HG03064 (cell line): ENCODE results near the gene PXDC1.

Experiments used
- ATAC-seq: cut with Tn5 transposase; IDR thresholded peaks from one replicate; pipeline ENCODE4 v1.9.1; 2021; ENCODE audit warnings: low read depth; ENCODE audit not compliant: unreplicated experiment

The PXDC1 gene

GRCh38 chr6:3719462-3720308 lies 31.8 kb downstream of the PXDC1 start:
- ATAC-seq, result no peak

GRCh38 chr6:3718407-3718806 lies 33.1 kb downstream of the PXDC1 start:
- no peak for ATAC-seq

DNA sequence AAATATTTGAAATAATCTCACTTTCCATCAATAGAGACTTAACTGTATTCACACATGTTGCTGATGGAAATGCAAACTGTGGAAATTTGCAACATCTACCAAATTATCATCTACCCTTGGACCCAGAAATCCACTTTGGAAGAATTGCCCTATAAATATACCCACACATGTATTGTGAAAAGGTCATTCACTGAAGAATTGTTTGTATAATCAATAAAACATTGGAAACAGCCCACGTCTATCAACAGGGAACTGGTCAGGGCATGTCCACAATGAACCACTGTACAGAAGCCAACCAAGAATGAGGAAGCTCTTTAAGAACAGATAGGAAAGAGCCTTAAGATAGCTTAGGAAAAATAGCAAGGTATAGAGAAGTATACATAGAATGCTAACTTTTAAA lies 36.2 kb downstream of the PXDC1 start:
- no peak for ATAC-seq

GRCh38 chr6:3714768-3715167 lies 36.7 kb downstream of the PXDC1 start:
- no peak for ATAC-seq

- no peak for ATAC-seq
Observed at GRCh38 chr6:3714111-3714510, 37.4 kb downstream of the PXDC1 start.

DNA sequence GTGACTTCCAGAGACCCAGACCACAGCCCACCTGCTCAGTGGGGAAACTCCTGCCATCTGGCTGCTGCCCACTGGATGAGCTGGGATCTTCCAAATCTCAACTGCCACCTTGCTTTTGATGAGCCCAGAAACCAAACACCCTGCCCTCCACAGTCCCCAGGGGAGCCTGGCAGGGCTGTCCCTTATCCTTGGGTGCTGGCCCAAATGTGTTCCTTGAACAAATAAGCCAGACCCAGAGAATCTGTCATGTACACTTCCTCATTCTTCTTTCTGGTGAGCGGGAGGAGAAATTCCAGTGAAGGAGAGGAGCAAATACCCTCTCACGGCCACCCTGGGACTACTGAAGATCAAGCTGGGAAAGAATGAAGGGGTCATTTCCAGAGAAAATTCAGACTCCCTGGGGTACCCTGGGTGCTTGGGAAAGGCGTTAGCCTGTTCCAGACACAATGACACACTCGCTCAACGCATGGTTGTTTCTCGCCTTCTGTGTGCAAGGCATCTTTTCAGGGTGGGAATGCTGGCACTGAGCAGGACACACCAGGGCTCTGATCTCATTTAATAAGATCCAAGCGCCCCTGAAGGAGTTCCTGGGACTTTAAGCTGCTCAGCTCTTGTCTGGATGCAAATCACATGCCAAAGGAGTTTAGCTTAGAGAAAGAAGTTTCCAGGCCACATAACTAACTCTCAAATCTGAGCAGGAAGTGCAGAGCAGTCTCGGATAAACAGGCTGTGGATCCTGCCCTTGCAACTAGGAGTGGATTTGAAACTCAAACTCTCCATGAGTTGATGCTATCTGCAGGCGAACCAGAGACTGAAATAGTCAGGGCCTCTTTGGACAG lies 38.5 kb downstream of the PXDC1 start:
- ATAC-seq, result no peak

DNA sequence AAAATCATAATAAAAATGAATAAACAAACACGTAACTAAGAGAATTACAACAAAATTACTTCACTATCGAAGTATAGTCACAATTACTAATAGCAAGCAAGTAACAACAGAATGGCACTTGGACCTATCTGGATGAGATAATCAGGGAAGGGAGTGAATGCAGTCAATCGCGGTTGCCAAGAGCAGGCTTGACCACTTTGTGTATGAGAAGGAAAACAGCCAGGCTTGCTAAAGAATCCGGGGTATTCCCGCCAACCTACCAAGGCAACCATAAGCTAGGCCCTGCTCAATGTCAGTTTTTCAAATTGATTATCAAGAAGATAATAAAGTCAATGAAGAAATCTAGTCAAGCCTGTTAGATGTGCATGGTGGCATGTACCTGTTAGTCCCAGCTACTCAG lies 39.7 kb downstream of the PXDC1 start:
- ATAC-seq, result no peak

GRCh38 chr6:3710403-3710802 lies 41.1 kb downstream of the PXDC1 start:
- ATAC-seq, result no peak

- ATAC-seq, result no peak
Observed at GRCh38 chr6:3708540-3708939, 43.0 kb downstream of the PXDC1 start.

GRCh38 chr6:3707751-3708412 lies 43.6 kb downstream of the PXDC1 start:
- no peak for ATAC-seq

DNA sequence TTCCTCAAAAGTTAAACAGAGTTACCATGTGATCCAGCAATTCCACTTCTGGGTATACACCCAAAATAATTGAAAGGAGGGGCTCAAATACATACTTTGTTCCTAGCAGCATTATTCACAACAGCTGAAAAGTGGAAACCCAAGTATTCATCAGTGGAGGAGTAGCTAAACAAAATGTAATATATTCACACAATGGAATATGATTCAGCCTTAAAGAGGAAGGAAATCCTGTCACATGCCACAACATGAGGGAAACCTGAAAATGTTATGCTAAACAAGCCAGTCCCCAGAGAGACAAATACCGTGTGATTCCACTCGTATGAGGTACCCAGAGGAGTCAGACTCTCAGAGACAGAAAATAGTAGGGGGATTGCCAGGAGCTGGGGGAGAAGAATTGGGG lies 44.5 kb downstream of the PXDC1 start:
- no peak for ATAC-seq

DNA sequence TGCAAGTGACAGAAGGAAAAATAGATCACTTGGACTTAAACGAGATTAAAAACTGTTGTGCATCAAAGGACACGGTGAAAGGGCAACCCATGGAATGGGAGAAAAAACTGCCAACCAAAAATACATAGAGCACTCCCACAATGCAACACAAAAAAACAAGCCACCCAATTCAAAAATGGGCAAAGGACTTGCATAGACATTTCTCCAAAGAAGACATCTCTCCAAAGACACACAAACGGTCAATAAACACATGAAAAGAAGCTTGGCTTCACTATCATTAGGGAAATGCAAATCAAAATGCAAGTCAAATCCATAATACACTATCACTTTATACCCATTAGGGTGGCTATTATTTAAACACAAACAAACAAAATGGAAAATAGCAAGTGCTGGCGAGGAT lies 45.0 kb downstream of the PXDC1 start:
- ATAC-seq, result no peak

DNA sequence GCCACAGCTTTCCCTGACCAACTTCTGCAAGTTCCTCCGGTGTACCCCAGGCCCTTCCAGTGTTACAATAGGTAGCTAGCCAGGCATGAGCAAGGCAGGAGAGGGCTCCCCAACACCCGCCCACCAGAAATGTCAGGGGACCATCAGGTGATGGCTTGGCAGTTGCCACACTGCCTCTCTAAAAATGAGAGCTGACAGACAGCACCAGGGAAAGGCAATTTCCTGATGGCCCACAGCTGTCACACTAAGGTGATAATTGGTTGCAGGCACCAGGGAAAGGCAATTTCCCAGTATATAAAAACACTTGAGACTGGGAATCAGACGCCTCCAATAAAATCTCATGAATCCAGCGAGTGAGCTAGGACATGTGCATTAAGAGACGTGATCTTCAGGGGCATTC lies 49.9 kb downstream of the PXDC1 start:
- ATAC-seq, result no peak

DNA sequence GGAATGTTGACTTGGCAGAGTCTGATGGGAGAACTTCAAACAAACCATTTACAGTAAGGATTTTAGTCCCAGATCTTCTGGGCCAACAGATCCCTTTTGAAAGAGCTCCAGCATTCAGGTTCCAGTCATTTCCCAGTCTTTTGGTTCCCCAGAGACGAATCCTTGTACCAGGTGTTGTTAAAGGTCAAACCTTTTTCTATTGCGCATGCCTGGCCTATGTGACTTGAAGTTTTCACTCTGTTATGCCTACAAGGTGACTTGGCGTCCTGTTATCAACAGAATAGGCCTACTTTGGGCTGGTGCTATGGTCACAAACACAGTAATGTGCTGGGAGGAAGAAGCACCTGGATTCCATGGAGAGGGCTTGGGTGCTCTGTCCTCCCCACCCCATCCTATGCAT lies 52.3 kb downstream of the PXDC1 start:
- ATAC-seq, result no peak

DNA sequence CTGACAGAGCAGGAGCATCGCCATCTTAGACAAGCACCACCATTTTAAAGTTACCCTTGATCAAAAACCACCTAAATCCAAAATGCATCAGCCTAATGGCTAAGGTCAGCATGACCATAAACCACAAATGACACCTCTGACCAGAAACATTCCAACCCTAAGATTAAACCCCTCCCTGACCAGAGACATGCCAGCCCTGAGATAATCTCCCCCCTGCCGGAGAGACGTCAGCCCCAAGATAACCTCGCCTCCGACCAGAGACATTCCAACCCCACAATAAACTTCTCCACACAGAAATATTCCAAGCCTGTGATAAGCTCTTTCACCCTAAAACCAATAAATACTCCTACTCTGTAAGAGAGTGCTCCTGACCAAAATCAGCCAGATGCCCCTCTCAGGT lies 53.5 kb downstream of the PXDC1 start:
- ATAC-seq, result no peak

- no peak for ATAC-seq
Observed at GRCh38 chr6:3697609-3698008, 53.9 kb downstream of the PXDC1 start.

GRCh38 chr6:3696525-3697088 lies 54.9 kb downstream of the PXDC1 start:
- no peak for ATAC-seq

- ATAC-seq, result no peak
Observed at GRCh38 chr6:3695065-3695817, 56.3 kb downstream of the PXDC1 start.

GRCh38 chr6:3693831-3694230 lies 57.7 kb downstream of the PXDC1 start:
- ATAC-seq, result no peak

DNA sequence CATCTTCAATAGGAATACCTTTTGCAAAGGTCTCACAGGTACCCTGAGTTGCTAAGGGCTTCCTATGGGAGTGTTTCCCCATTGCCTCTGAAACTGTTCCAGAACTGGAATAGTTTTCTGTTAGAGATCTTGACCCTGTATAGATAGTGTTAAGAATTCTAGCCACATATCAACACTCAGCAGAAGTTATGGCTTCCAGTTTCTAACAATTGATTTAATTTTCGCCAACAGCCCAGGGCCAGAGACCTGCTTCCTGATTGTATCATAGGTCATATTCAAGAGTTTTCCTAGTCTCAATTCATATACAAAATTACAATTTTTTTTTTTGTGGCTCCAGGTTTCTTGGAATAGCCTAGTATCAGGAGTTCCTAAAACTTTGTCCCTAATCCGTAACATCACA lies 61.0 kb downstream of the PXDC1 start:
- ATAC-seq, result no peak
